ENCODE measurements around the gene LAMA2. TPM values are rescaled to one million over a fixed set of nuclear protein-coding genes. Genes with fewer than 3 reads are reported as not detected.

LAMA2 gene
- total RNA-seq, 1 experiment from 2014 or later = 4.2 TPM

- Histone ChIP-seq H3K4ac (ENCODE audit: low read depth, low read length) (no peak overlapping the region), H3K23ac (ENCODE audit: insufficient read length, low read depth, low read length) (no peak overlapping the region), H3K14ac (ENCODE audit: insufficient read depth, low read length) (no peak overlapping the region), H3K27ac (ENCODE audit: insufficient read length, low read depth, low read length) (no peak overlapping the region), H3T11ph (ENCODE audit: low read length) (no peak overlapping the region), H3K27me3 (ENCODE audit: insufficient read depth, low read length) (no peaks in the 10 kb centered on the region), H3K4me2 (ENCODE audit: insufficient read depth, insufficient read length, low read length) (no peak overlapping the region), H3K79me2 (ENCODE audit: insufficient read depth, low read length) (no peaks in the 10 kb centered on the region), H4K20me1 (ENCODE audit: control insufficient read depth, insufficient read depth, insufficient read length) (no peaks in the 10 kb centered on the region), H2BK12ac (ENCODE audit: insufficient read length, low read depth, low read length) (no peak overlapping the region), H3K56ac (ENCODE audit: insufficient read length, low read depth, low read length) (no peak overlapping the region), H3K18ac (ENCODE audit: insufficient read length, low read depth, low read length) (no peak overlapping the region), H4K8ac (replicated peaks; ENCODE audit: insufficient read length, low read depth, low read length) (no peak overlapping the region), H4K91ac (ENCODE audit: insufficient read length, low read depth, low read length) (no peak overlapping the region), H3K4me1 (ENCODE audit: insufficient read depth, low read length) (no peaks in the 10 kb centered on the region), H2BK20ac (ENCODE audit: low read depth, low read length, poor library complexity, severe bottlenecking) (no peak overlapping the region), H4K5ac (ENCODE audit: insufficient read length, low read depth, low read length) (no peak overlapping the region), H2AK5ac (ENCODE audit: insufficient read length, low read length) (no peak overlapping the region), H2BK15ac (ENCODE audit: low read depth, low read length) (no peak overlapping the region), H3K23me2 (ENCODE audit: insufficient read length, low read depth, low read length, poor library complexity, severe bottlenecking) (no peaks in the 10 kb centered on the region), H3K9me3 (ENCODE audit: control insufficient read depth, low read depth, low read length) (no peaks in the 10 kb centered on the region), H3K9ac (ENCODE audit: extremely low read depth, insufficient read length, low read length) (no peak overlapping the region), H2BK5ac (ENCODE audit: insufficient read length, low read length) (no peak overlapping the region), H3K79me1 (ENCODE audit: insufficient read depth, low read depth, low read length, poor library complexity, severe bottlenecking) (no peaks in the 10 kb centered on the region), H2BK120ac (ENCODE audit: low read depth, low read length, poor library complexity, severe bottlenecking) (no peak overlapping the region), H2AFZ (ENCODE audit: low read length) (no peak overlapping the region)
- TF ChIP-seq, protein P1, sequence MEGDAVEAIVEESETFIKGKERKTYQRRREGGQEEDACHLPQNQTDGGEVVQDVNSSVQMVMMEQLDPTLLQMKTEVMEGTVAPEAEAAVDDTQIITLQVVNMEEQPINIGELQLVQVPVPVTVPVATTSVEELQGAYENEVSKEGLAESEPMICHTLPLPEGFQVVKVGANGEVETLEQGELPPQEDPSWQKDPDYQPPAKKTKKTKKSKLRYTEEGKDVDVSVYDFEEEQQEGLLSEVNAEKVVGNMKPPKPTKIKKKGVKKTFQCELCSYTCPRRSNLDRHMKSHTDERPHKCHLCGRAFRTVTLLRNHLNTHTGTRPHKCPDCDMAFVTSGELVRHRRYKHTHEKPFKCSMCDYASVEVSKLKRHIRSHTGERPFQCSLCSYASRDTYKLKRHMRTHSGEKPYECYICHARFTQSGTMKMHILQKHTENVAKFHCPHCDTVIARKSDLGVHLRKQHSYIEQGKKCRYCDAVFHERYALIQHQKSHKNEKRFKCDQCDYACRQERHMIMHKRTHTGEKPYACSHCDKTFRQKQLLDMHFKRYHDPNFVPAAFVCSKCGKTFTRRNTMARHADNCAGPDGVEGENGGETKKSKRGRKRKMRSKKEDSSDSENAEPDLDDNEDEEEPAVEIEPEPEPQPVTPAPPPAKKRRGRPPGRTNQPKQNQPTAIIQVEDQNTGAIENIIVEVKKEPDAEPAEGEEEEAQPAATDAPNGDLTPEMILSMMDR (conservative IDR thresholded peaks at IDR 0.05) = no peak
- no peak overlapping the region for H3K4me3 Mint-ChIP-seq
- no peak for DNase-seq
- H3K36me3 Mint-ChIP-seq (ENCODE audit: insufficient read depth in 1 of 3, low read depth in 3 of 3) = no peaks in the 10 kb centered on the region
- H3K4me1 Mint-ChIP-seq = peaks cover 3 to 7% of the 10 kb centered on the region in 2 experiments; a peak in 3 of 4 replicates
- no peak overlapping the region for H3K27ac Mint-ChIP-seq
- H3K9me3 Mint-ChIP-seq = no peaks in the 10 kb centered on the region
- WGBS (ENCODE audit: extremely low coverage, insufficient read length, low lambda C conversion rate) = no CpG with 5 or more reads among the region's 2 CpGs
- H3K27me3 Mint-ChIP-seq (ENCODE audit: low read depth) = no peaks in the 10 kb centered on the region
Observed at GRCh38 chr6:129381885-129382284, 498.9 kb downstream of the LAMA2 start.
